Diencephalon (tissue), 1 donor: Measurements from ENCODE around the gene WDR5B. TPM values are rescaled to one million over a fixed set of nuclear protein-coding genes. Genes with fewer than 3 reads are reported as not detected.

ENCODE experiments used
- small RNA-seq: library from RNA; depleted of rRNA; stranded (forward); fragments of <200 nt; gene quantifications from one replicate; pipeline ENCODE3, GENCODE V24; 2014
- total RNA-seq: library from RNA; depleted of rRNA; stranded (reverse); fragments of >200 nt; gene quantifications from one replicate; pipeline ENCODE4 v1.2.3, GENCODE V29; 2014

Gene WDR5B
- 6.0 TPM for total RNA-seq

GRCh38 chr3:122415762-122416654 lies at the start of gene WDR5B:
Gene WDR5B (minus strand): TSS chr3:122416062. CDS start chr3:122415528, 534 bp downstream.

GRCh38 chr3:122383771-122384697 lies 31.8 kb downstream of the WDR5B start, which contains the start of gene FAM162A:
Gene FAM162A (plus strand): TSS chr3:122384182. CDS start chr3:122384266, 84 bp downstream.

GRCh38 chr3:122382888-122383666 lies 32.8 kb downstream of the WDR5B start, which contains the start of gene MIX23:
Gene MIX23 (minus strand): TSS chr3:122383231. CDS start chr3:122383224, 7 bp downstream.

Small RNAs within 50 kb of the gene (small RNA-seq; reads per million reads assigned to genes)
- gene AC083798.1, result not detected

Other genes starting within 250 kb of the WDR5B start
- 0.69 TPM for gene CASR, start 232.4 kb downstream of the WDR5B start, total RNA-seq
- 1.4 TPM for gene CSTA, start 90.8 kb downstream of the WDR5B start, total RNA-seq
- gene MIX23, start 32.8 kb downstream of the WDR5B start, total RNA-seq, result 24.7 TPM
- 15.9 TPM for gene FAM162A, start 31.9 kb downstream of the WDR5B start, total RNA-seq
- 56.1 TPM for gene KPNA1, start 98.9 kb upstream of the WDR5B start, total RNA-seq
- gene PARP9, start 148.2 kb upstream of the WDR5B start, total RNA-seq, result 9.7 TPM
- gene DTX3L, start 148.3 kb upstream of the WDR5B start, total RNA-seq, result 6.7 TPM
- gene PARP15, start 161.6 kb upstream of the WDR5B start, total RNA-seq, result under 0.01 TPM